Measurements from ENCODE around the gene RBM5. TPM values are rescaled to one million over a fixed set of nuclear protein-coding genes. Genes with fewer than 3 reads are reported as not detected.

The RBM5 gene
- polyA plus RNA-seq, 1 experiment = 205 TPM

GRCh38 chr3:50121072-50122032 is 32.6 kb downstream of the RBM5 start:
- H3K4me3 ChIP-seq (ENCODE audit: low read depth, low read length) = no peak overlapping the region

GRCh38 chr3:50122071-50122470 is 33.4 kb downstream of the RBM5 start:
- TF ChIP-seq, protein P1, sequence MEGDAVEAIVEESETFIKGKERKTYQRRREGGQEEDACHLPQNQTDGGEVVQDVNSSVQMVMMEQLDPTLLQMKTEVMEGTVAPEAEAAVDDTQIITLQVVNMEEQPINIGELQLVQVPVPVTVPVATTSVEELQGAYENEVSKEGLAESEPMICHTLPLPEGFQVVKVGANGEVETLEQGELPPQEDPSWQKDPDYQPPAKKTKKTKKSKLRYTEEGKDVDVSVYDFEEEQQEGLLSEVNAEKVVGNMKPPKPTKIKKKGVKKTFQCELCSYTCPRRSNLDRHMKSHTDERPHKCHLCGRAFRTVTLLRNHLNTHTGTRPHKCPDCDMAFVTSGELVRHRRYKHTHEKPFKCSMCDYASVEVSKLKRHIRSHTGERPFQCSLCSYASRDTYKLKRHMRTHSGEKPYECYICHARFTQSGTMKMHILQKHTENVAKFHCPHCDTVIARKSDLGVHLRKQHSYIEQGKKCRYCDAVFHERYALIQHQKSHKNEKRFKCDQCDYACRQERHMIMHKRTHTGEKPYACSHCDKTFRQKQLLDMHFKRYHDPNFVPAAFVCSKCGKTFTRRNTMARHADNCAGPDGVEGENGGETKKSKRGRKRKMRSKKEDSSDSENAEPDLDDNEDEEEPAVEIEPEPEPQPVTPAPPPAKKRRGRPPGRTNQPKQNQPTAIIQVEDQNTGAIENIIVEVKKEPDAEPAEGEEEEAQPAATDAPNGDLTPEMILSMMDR (IDR thresholded peaks at IDR 0.05; ENCODE audit: insufficient read depth, low read depth, low read length) = peak; percentile 22; the same call in 1 of the 2 replicates
- DNase-seq (ENCODE audit: low read depth) = no peak
- Histone ChIP-seq H3K4me3 (ENCODE audit: low read depth, low read length) (no peak overlapping the region), H3K36me3 (ENCODE audit: control insufficient read depth, insufficient read depth, low read length) (peaks cover 18% of the 10 kb centered on the region), H3K27me3 (ENCODE audit: control insufficient read depth, insufficient read depth, low read length) (no peaks in the 10 kb centered on the region)
- POLR2A ChIA-PET = no interaction called here
- CTCF ChIA-PET = interaction anchor here (0.7 to 8.6 kb wide), 19 partner anchors 8 to 203 kb away, joined by 3 to 313 read pairs (median 4); partner anchors contain the start of gene GNAT1

More at GRCh38 chr3:50121072-50122032, 32.6 kb downstream of the RBM5 start:
- peak; percentile 20 for DNase-seq (ENCODE audit: low read depth)
- peaks cover 22% of the 10 kb centered on the region for H3K36me3 ChIP-seq (ENCODE audit: control insufficient read depth, insufficient read depth, low read length)
- no peaks in the 10 kb centered on the region for H3K27me3 ChIP-seq (ENCODE audit: control insufficient read depth, insufficient read depth, low read length)
- CTCF ChIA-PET = interaction anchor here (0.7 to 8.6 kb wide), 34 partner anchors 8 to 582 kb away, joined by 3 to 313 read pairs (median 4); partner anchors contain the start of gene GNAT1
- POLR2A ChIA-PET = interaction anchor here (0.5 kb wide), 1 partner anchor 105 kb away, joined by 5 read pairs; no protein-coding TSS in a partner anchor
- TF ChIP-seq, protein P1 (IDR thresholded peaks at IDR 0.05; ENCODE audit: insufficient read depth, low read depth, low read length) = peak; percentile 78

GRCh38 chr3:50122661-50123391 is 34.1 kb downstream of the RBM5 start:
- ChIA-PET CTCF (interaction anchor here (0.7 to 8.6 kb wide), 19 partner anchors 9 to 198 kb away, joined by 3 to 313 read pairs (median 4); partner anchors contain the start of gene GNAT1), POLR2A (no interaction called here)
- peaks cover 13% of the 10 kb centered on the region for H3K36me3 ChIP-seq (ENCODE audit: control insufficient read depth, insufficient read depth, low read length)
- no peak overlapping the region for H3K4me3 ChIP-seq (ENCODE audit: low read depth, low read length)
- no peaks in the 10 kb centered on the region for H3K27me3 ChIP-seq (ENCODE audit: control insufficient read depth, insufficient read depth, low read length)
- no peak for DNase-seq (ENCODE audit: low read depth)
- TF ChIP-seq, protein P1 (IDR thresholded peaks at IDR 0.05; ENCODE audit: insufficient read depth, low read depth, low read length) = no peak

DNA sequence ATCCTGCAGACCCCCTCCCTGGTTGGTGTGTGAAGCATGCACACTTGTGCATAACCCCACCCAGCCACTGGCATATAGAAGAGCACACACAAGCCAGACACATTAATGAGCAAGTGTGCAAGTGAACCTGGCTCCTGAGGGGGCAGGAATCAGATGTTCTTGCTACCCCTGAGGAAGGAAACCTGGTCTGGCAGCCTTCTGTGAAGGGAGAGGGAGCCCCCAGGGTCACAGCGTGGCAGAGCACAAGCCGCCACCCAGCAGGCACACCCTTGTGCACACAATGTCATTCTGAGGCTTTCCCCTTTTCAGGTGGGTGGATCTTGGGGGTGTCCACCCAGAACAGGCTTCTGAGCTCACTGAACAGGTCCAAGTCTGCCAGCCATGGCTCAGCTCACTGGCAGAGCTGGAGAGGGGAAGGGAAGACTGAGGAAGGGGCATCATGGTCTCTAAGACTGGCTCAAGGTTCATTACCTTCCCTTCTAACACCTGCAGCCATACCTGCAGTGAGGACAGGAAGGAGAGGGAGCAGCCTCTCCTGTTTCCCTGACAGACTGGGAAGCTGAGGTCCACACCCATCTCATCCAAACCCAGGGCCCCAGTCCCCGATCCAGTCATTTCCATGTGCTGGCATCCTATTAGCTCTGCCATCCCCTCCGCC is 34.8 kb downstream of the RBM5 start:
- TF ChIP-seq, protein P1 (IDR thresholded peaks at IDR 0.05; ENCODE audit: insufficient read depth, low read depth, low read length) = no peak
- DNase-seq (ENCODE audit: low read depth) = no peak
- Histone ChIP-seq H3K27me3 (ENCODE audit: control insufficient read depth, insufficient read depth, low read length) (no peaks in the 10 kb centered on the region), H3K36me3 (ENCODE audit: control insufficient read depth, insufficient read depth, low read length) (peaks cover 10% of the 10 kb centered on the region), H3K4me3 (ENCODE audit: low read depth, low read length) (no peak overlapping the region)
- POLR2A ChIA-PET = no interaction called here
- CTCF ChIA-PET = interaction anchor here (0.6 to 8.6 kb wide), 8 partner anchors 14 to 198 kb away, joined by 3 to 313 read pairs (median 4); partner anchors contain the start of gene GNAT1

Measured in BJ (cell line).